HG03175 (cell line): ENCODE results near the gene BTG4.

Experiments used
- ATAC-seq: cut with Tn5 transposase; IDR thresholded peaks from one replicate; pipeline ENCODE4 v1.9.1; 2021; ENCODE audit warnings: mild to moderate bottlenecking, moderate library complexity; ENCODE audit not compliant: unreplicated experiment

The BTG4 gene

GRCh38 chr11:111512296-111513239 is at the start of gene BTG4:
BTG4 (minus strand) TSS chr11:111512386; CDS start chr11:111498776, 13,610 bp downstream.
- no peak for ATAC-seq

GRCh38 chr11:111561791-111562325 is 49.7 kb upstream of the BTG4 start:
- no peak for ATAC-seq

- ATAC-seq, result no peak
Measured at GRCh38 chr11:111561306-111561705, 49.1 kb upstream of the BTG4 start.

- ATAC-seq, result no peak
Measured at GRCh38 chr11:111560800-111561199, 48.6 kb upstream of the BTG4 start.

- no peak for ATAC-seq
Measured at GRCh38 chr11:111559800-111560464, 47.7 kb upstream of the BTG4 start.

GRCh38 chr11:111557425-111558111 is 45.4 kb upstream of the BTG4 start:
- no peak for ATAC-seq

- no peak for ATAC-seq
Measured at GRCh38 chr11:111555255-111555654, 43.1 kb upstream of the BTG4 start.

- no peak for ATAC-seq
Measured at GRCh38 chr11:111554532-111554931, 42.3 kb upstream of the BTG4 start.

GRCh38 chr11:111550258-111550657 is 38.1 kb upstream of the BTG4 start:
- ATAC-seq, result no peak

- ATAC-seq, result no peak
Measured at GRCh38 chr11:111549869-111550203, 37.6 kb upstream of the BTG4 start.

GRCh38 chr11:111549196-111549868 is 37.1 kb upstream of the BTG4 start:
- ATAC-seq, result no peak

- ATAC-seq, result no peak
Measured at GRCh38 chr11:111548525-111548924, 36.3 kb upstream of the BTG4 start.

- no peak for ATAC-seq
Measured at GRCh38 chr11:111542606-111543275, 30.6 kb upstream of the BTG4 start.

GRCh38 chr11:111541254-111542061 is 29.3 kb upstream of the BTG4 start:
- no peak for ATAC-seq

GRCh38 chr11:111540937-111541253 is 28.7 kb upstream of the BTG4 start:
- no peak for ATAC-seq

- no peak for ATAC-seq
Measured at GRCh38 chr11:111540114-111540936, 28.1 kb upstream of the BTG4 start, which contains the start of gene LAYN. LAYN (plus strand) TSS chr11:111540720; CDS start chr11:111540844, 124 bp downstream.

GRCh38 chr11:111539426-111540113 is 27.4 kb upstream of the BTG4 start:
- ATAC-seq, result no peak
